GM10266 (cell line): ENCODE results near the gene GPX2.

Source experiments
- DNase-seq: peaks from one replicate; pipeline ENCODE4 v3.0.0; 2012; ENCODE audit errors: extremely low spot score
- TF ChIP-seq, protein P1 (sequence below): IDR thresholded peaks from 2 replicates; pipeline ENCODE4 v1.5.1; 2012; ENCODE audit warnings: mild to moderate bottlenecking, low read depth; ENCODE audit not compliant: control insufficient read depth, insufficient read depth; ENCODE audit errors: missing control alignments

Gene GPX2

DNA sequence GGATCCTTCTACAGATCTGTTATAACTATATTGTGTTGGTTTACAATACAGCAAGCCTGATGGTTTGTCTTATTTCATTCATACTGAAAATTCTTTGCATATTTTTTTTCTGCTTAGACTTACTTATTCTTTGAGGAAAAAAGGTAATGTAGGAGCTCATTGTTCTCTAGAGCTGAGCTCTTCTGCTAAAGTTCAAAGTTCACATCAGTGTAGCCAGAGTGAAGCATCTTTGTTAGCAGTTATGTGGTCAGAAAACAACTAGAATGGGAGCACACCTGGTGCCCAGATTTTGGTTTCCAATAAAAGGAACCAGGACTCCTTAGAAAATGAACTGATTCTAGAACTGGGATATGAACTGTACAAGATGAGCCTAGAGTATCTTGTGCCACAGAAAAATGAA, 10.3 kb downstream of the GPX2 start:
- TF ChIP-seq, protein P1, sequence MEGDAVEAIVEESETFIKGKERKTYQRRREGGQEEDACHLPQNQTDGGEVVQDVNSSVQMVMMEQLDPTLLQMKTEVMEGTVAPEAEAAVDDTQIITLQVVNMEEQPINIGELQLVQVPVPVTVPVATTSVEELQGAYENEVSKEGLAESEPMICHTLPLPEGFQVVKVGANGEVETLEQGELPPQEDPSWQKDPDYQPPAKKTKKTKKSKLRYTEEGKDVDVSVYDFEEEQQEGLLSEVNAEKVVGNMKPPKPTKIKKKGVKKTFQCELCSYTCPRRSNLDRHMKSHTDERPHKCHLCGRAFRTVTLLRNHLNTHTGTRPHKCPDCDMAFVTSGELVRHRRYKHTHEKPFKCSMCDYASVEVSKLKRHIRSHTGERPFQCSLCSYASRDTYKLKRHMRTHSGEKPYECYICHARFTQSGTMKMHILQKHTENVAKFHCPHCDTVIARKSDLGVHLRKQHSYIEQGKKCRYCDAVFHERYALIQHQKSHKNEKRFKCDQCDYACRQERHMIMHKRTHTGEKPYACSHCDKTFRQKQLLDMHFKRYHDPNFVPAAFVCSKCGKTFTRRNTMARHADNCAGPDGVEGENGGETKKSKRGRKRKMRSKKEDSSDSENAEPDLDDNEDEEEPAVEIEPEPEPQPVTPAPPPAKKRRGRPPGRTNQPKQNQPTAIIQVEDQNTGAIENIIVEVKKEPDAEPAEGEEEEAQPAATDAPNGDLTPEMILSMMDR, result no peak
- DNase-seq, result no peak

GRCh38 chr14:64931123-64931522, 11.4 kb downstream of the GPX2 start:
- no peak for DNase-seq
- TF ChIP-seq, protein P1, result no peak

DNA sequence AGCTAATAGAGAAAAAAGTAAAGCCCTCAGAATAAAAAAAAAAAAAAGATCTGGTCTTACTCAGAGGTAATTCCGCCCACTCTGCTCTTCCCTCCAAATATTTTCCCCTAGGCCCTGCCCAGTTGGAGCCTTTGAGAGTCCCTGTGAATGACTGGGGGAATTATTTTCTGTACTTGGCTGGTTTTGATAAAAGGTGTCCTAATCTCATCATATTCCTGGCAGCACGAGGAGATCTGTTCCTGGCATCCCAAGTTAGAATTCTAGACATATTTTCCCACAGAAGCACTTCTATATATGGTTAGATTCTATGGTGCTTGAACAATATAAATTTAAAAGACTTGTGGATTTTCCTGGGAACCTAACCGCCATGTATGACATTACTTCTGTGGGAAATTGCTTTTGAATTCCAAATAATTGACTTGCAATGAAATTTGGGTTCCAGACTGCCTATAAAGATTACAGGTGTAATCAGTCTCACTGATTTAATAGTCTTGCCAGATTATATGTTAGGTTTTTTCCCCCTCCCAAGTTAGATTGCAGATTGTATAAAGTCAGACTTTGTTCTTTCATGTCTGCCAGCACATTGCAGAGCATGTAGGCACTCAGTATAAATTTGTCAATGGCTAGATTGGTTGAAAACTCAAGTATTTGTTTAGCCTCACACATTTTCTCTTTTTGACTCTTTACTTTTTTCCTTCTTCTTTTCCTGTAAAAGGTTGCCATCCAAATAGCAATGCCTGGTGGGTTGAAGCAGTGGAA, 12.3 kb downstream of the GPX2 start:
- TF ChIP-seq, protein P1, result no peak
- no peak for DNase-seq

GRCh38 chr14:64929014-64929359, 13.6 kb downstream of the GPX2 start:
- TF ChIP-seq, protein P1, result no peak
- no peak for DNase-seq

DNA sequence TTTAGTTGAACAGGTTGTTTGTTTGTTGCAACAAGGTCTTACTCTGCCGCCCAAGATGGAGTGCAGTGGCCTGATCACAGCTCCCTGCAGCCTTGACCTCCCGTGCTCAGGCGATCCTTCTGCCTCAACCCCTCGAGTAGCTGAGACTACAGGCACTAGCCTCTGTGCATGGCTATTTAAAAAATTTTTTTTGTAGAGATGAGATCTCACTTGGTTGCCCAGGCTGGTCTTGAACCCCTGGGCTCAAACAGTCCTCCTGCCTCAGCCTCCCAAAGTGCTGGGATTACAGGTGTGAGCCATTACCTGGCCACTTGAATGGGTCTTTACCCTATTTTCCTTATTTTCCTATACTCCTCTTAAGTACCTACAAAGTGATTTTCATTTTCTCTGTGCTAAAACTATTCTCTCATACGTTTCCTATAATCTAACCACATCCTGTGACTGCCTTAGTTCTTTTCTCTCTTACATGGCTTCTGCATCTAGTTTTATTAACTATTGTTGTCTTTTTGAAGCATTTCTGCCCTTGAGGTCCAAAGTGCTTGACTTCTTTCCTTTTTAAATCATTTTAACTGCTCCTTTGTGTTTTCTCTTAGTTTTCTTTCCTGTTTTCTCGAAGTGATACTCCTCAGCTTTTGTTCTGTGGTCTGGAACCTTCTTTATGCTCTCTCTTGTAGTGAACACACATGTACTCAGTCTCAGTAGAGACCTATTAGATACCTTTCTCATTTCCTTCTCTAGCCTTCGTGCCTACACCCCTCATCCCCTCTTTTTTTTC, 14.1 kb downstream of the GPX2 start:
- DNase-seq, result no peak
- TF ChIP-seq, protein P1, result no peak

DNA sequence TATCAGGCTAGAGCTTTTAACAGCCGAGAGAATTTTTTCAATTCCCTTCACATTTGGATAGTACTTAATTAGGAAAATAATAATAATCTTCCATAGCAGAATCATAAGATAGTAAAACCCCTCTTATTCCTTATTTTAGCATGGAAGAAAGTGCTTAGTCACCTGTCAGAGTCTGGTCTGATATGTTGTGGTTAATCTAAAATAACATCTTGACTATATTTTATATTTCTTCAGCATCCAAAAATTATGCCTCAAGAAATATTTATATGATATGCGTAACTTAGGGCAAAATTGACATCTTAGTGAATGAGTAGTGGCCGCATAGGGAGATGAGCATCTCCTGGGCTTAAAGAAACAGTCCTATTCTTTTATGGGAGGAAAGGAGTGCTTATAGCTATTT, 15.5 kb downstream of the GPX2 start:
- TF ChIP-seq, protein P1, result no peak
- no peak for DNase-seq
